ENCODE measurements around the gene GARIN5B.

- TF ChIP-seq POLR2A (IDR thresholded peaks at IDR 0.05; ENCODE audit: low read length) (no peak), GATA1 (IDR thresholded peaks at IDR 0.05; ENCODE audit: low read depth, low read length) (no peak)
Measured at GRCh38 chr19:55368106-55368505, 5.0 kb upstream of the GARIN5B start.
